PC-9 (cell line): ENCODE data around the gene CHCT1. TPM values are rescaled to one million over a fixed set of nuclear protein-coding genes. Genes with fewer than 3 reads are reported as not detected.

Experiments used
- BruUV-seq: library from RNA; stranded (reverse); fragments of 400-500 nt; replicated peaks from 2 replicates; lab custom pipeline; 2021; lab: Mats Ljungman, UMichigan
- CTCF ChIA-PET: fragments of 300-600 bp; sonication (Branson Sonifier 250); formaldehyde crosslinking; loops from one replicate; lab custom pipeline; 2022; ENCODE audit warnings: antibody characterized with exemption; lab: Charles Lee
- POLR2A ChIA-PET: fragments of 300-600 bp; sonication (Branson Sonifier 250); formaldehyde crosslinking; loops from one replicate; lab custom pipeline; 2022; ENCODE audit warnings: antibody characterized with exemption; ENCODE audit not compliant: unreplicated experiment; lab: Charles Lee
- DNase-seq, 2 experiments: peaks; one replicate each; pipeline versions ENCODE4 v3.0.0 to v3.0.0-alpha.2; 2015 to 2022; ENCODE audit warnings: mixed read lengths in 1 of 2
- H2AFZ ChIP-seq: fragments of 200-600 bp; sonication (generic); 2 replicates; pipeline ENCODE4 v1.8.1; 2017; ENCODE audit warnings: antibody characterized with exemption
- H3F3A ChIP-seq: fragments of 200-600 bp; sonication (generic); 2 replicates; pipeline ENCODE4 v1.8.1; 2017; ENCODE audit warnings: antibody characterized with exemption, mild to moderate bottlenecking, low read depth; ENCODE audit not compliant: insufficient read depth
- H3K27ac ChIP-seq: fragments of 200-600 bp; sonication (generic); 2 replicates; pipeline ENCODE4 v1.6.1; 2016; ENCODE audit warnings: mixed run types
- H3K27me3 ChIP-seq: fragments of 200-600 bp; sonication (generic); 2 replicates; pipeline ENCODE4 v1.6.1; 2016; ENCODE audit warnings: low read depth, mixed run types; ENCODE audit not compliant: insufficient read depth
- H3K36me3 ChIP-seq: fragments of 200-600 bp; sonication (generic); 2 replicates; pipeline ENCODE4 v1.6.1; 2016; ENCODE audit warnings: low read depth, mixed run types
- H3K4me1 ChIP-seq: fragments of 200-600 bp; sonication (generic); replicated peaks from 2 replicates; pipeline ENCODE4 v1.6.1; 2016; ENCODE audit warnings: mixed run types; ENCODE audit not compliant: insufficient read depth
- H3K4me2 ChIP-seq: fragments of 200-600 bp; sonication (generic); 2 replicates; pipeline ENCODE4 v1.6.1; 2017; ENCODE audit warnings: mixed run types
- H3K4me3 ChIP-seq: fragments of 200-600 bp; sonication (generic); 2 replicates; pipeline ENCODE4 v1.6.1; 2016; ENCODE audit warnings: mixed run types
- H3K79me2 ChIP-seq: fragments of 200-600 bp; sonication (generic); 2 replicates; pipeline ENCODE4 v1.6.1; 2017; ENCODE audit warnings: low read depth, mixed run types
- H3K9me2 ChIP-seq: fragments of 200-600 bp; sonication (generic); 2 replicates; pipeline ENCODE4 v1.8.1; 2017; ENCODE audit warnings: mild to moderate bottlenecking; ENCODE audit not compliant: insufficient read depth
- H3K9me3 ChIP-seq: fragments of 200-600 bp; sonication (generic); 2 replicates; pipeline ENCODE4 v1.8.1; 2016; ENCODE audit warnings: low read depth; ENCODE audit not compliant: insufficient read depth
- H4K20me1 ChIP-seq: fragments of 200-600 bp; sonication (generic); 2 replicates; pipeline ENCODE4 v1.8.1; 2017; ENCODE audit not compliant: insufficient read depth
- EZH2 ChIP-seq: fragments of 200-600 bp; sonication (generic); IDR thresholded peaks from 2 replicates; pipeline ENCODE4 v1.8.0; 2017; ENCODE audit warnings: antibody characterized with exemption, low read depth
- intact Hi-C: fragments of 100-400 bp; cut with micrococcal nuclease; formaldehyde crosslinking; loops from one replicate; pipeline ENCODE4 v1.10.0; 2022; ENCODE audit not compliant: unreplicated experiment
- total RNA-seq: library from RNA; stranded (reverse); gene quantifications from 2 replicates; pipeline ENCODE4 v1.2.3, GENCODE V29; 2021
- TF ChIP-seq, protein P1 (sequence below): fragments of 200-600 bp; sonication (generic); conservative IDR thresholded peaks from 2 replicates; pipeline ENCODE4 v1.6.1; 2017; ENCODE audit warnings: mixed run types, antibody characterized with exemption, mild to moderate bottlenecking, moderate library complexity

The CHCT1 gene
- total RNA-seq, 1 experiment from 2014 or later, result not detected

DNA sequence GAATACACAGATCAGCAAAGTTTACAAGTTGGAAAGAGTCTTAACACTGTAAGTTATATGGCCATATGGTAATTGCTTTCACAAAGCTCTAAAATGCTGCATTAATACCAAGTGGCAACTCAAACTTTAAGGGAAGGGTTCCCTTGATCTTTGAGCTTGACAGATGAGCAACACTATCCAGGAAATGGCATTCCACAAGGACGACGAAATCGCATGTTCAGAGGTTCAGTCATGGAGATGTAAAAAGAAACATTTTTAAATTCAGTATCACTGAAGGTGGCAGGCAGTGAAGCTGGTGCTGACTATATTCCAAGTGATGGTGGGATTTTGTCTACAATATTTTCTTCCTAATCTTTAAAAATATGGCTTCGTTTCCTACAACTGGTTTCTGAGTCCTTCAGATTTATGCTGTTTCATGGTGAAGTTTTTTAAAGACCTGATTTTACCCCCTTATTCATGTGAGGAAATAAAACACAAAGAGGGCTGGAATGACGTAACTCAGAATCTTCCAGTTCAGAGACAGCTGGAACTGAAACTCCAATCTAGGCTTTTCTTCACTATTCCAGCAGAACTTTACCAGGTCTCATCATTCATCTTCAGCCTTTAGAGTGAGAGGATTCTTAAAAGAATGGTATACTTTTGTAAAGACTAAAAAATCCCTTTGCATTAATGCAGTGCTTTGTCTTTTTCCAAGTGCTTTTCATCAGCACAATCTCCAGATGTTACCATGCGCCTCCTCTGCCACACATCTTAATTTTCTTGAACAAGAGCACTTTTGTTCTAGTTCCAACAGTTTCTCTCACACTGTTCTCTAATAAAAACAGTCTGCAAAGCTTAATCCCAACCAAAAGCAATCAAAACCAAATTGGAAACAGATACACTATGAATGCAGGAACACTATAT lies 20.2 kb downstream of the CHCT1 start:
- POLR2A ChIA-PET, result no interaction called here
- intact Hi-C loops, result no loop called here
- Histone ChIP-seq H4K20me1 (no peaks in the 10 kb centered on the region), H3F3A (peaks cover 4% of the 10 kb centered on the region; the same call in 1 of the 2 replicates), H3K36me3 (0 out of 2 replicates have a peak, but pooled peaks cover 6% of the 10 kb centered on the region), H3K4me1 (no peaks in the 10 kb centered on the region), H3K79me2 (no peaks in the 10 kb centered on the region), H3K9me3 (no peaks in the 10 kb centered on the region), H2AFZ (no peak overlapping the region), H3K4me2 (no peak overlapping the region), H3K27ac (no peak overlapping the region), H3K27me3 (no peaks in the 10 kb centered on the region), H3K4me3 (no peak overlapping the region), H3K9me2 (no peaks in the 10 kb centered on the region)
- CTCF ChIA-PET, result interaction anchor here (0.8 kb wide), 1 partner anchor 11 kb away, joined by 3 read pairs; no protein-coding TSS in a partner anchor
- DNase-seq, result no peak
- TF ChIP-seq, protein P1, sequence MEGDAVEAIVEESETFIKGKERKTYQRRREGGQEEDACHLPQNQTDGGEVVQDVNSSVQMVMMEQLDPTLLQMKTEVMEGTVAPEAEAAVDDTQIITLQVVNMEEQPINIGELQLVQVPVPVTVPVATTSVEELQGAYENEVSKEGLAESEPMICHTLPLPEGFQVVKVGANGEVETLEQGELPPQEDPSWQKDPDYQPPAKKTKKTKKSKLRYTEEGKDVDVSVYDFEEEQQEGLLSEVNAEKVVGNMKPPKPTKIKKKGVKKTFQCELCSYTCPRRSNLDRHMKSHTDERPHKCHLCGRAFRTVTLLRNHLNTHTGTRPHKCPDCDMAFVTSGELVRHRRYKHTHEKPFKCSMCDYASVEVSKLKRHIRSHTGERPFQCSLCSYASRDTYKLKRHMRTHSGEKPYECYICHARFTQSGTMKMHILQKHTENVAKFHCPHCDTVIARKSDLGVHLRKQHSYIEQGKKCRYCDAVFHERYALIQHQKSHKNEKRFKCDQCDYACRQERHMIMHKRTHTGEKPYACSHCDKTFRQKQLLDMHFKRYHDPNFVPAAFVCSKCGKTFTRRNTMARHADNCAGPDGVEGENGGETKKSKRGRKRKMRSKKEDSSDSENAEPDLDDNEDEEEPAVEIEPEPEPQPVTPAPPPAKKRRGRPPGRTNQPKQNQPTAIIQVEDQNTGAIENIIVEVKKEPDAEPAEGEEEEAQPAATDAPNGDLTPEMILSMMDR, result no peak
- TF ChIP-seq EZH2, result no peak
- no TSS peak for BruUV-seq

DNA sequence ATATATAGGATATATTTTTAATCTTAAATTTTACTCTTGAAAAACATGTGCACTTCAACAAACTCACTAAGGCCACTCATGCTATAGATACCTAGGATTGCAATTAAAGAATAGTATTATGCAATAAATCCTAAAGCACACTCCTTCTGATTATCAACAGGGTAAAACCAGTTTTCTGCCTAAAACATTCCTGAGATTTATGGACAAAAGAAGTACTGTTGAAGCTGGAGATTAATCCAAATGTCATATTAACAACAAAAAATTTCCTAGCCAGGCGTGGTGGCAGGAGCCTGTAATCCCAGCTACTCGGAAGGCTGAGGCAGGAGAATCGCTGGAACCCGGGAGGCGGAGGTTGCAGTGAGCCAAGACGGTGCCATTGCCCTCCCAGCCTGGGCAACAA lies 21.4 kb downstream of the CHCT1 start:
- DNase-seq, result no peak
- POLR2A ChIA-PET, result no interaction called here
- H3K79me2 ChIP-seq, result no peaks in the 10 kb centered on the region
- H3K36me3 ChIP-seq, result 0 out of 2 replicates have a peak, but pooled peaks cover 13% of the 10 kb centered on the region
- BruUV-seq, result no TSS peak
- H3K9me3 ChIP-seq, result no peaks in the 10 kb centered on the region
- no peak overlapping the region for H3K4me2 ChIP-seq
- no peak overlapping the region for H2AFZ ChIP-seq
- H3F3A ChIP-seq, result peaks cover 4% of the 10 kb centered on the region; the same call in 1 of the 2 replicates
- H3K27me3 ChIP-seq, result no peaks in the 10 kb centered on the region
- no peaks in the 10 kb centered on the region for H3K4me1 ChIP-seq
- H3K27ac ChIP-seq, result no peak overlapping the region
- H3K9me2 ChIP-seq, result no peaks in the 10 kb centered on the region
- H3K4me3 ChIP-seq, result no peak overlapping the region
- CTCF ChIA-PET, result no interaction called here
- TF ChIP-seq, protein P1, result no peak
- TF ChIP-seq EZH2, result no peak
- H4K20me1 ChIP-seq, result peaks cover 2% of the 10 kb centered on the region; the same call in 1 of the 2 replicates
- intact Hi-C loops, result no loop called here

DNA sequence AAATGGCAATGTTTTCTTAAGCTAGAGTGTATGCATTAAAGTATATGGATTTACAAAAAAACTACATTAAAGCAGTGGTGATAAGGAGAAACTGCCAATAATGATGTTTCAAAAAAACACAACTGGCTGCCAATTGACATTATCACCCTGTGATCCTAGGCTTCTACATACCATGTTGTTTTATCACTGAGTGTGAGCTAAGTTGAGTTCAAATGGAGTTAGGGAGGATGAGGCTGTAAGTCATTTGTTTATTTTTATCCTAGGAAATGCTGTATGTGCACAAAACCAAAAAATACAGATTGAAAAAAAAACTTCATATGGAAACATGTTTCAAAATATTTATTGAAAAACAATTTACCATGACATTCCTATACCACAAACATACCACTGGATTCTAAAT lies 22.9 kb downstream of the CHCT1 start:
- no TSS peak for BruUV-seq
- H3K4me1 ChIP-seq, result no peaks in the 10 kb centered on the region
- H3K36me3 ChIP-seq, result 0 out of 2 replicates have a peak, but pooled peaks cover 19% of the 10 kb centered on the region
- TF ChIP-seq EZH2, result no peak
- TF ChIP-seq, protein P1, result no peak
- ChIA-PET CTCF (interaction anchor here (0.6 kb wide), 1 partner anchor 81 kb away, joined by 5 read pairs; no protein-coding TSS in a partner anchor), POLR2A (no interaction called here)
- H3F3A ChIP-seq, result peaks cover 4% of the 10 kb centered on the region; the same call in 1 of the 2 replicates
- H3K27ac ChIP-seq, result no peak overlapping the region
- no peaks in the 10 kb centered on the region for H3K79me2 ChIP-seq
- intact Hi-C loops, result no loop called here
- no peak overlapping the region for H3K4me2 ChIP-seq
- no peak overlapping the region for H3K4me3 ChIP-seq
- H4K20me1 ChIP-seq, result peaks cover 4% of the 10 kb centered on the region; the same call in 1 of the 2 replicates
- DNase-seq, result no peak
- H3K27me3 ChIP-seq, result no peaks in the 10 kb centered on the region
- H3K9me3 ChIP-seq, result no peaks in the 10 kb centered on the region
- H2AFZ ChIP-seq, result no peak overlapping the region
- H3K9me2 ChIP-seq, result no peaks in the 10 kb centered on the region
